KOPT-K1 (cell line): ENCODE measurements around the gene EFEMP1.

Experiments used
- H3K27ac ChIP-seq: fragments of 200-600 bp; sonication (generic); 2 replicates; pipeline ENCODE4 v1.5.1; 2016; ENCODE audit warnings: antibody characterized with exemption, mild to moderate bottlenecking, low read depth, low read length; ENCODE audit not compliant: poor library complexity, severe bottlenecking
- H3K36me3 ChIP-seq: fragments of 200-600 bp; sonication (generic); 2 replicates; pipeline ENCODE4 v1.5.1; 2017; ENCODE audit warnings: antibody characterized with exemption, mild to moderate bottlenecking, low read length, moderate library complexity; ENCODE audit not compliant: insufficient read depth
- H3K9me3 ChIP-seq: fragments of 200-600 bp; sonication (generic); 2 replicates; pipeline ENCODE4 v1.5.1; 2017; ENCODE audit warnings: antibody characterized with exemption, low read length, mild to moderate bottlenecking; ENCODE audit not compliant: insufficient read depth, poor library complexity, severe bottlenecking

The EFEMP1 gene

DNA sequence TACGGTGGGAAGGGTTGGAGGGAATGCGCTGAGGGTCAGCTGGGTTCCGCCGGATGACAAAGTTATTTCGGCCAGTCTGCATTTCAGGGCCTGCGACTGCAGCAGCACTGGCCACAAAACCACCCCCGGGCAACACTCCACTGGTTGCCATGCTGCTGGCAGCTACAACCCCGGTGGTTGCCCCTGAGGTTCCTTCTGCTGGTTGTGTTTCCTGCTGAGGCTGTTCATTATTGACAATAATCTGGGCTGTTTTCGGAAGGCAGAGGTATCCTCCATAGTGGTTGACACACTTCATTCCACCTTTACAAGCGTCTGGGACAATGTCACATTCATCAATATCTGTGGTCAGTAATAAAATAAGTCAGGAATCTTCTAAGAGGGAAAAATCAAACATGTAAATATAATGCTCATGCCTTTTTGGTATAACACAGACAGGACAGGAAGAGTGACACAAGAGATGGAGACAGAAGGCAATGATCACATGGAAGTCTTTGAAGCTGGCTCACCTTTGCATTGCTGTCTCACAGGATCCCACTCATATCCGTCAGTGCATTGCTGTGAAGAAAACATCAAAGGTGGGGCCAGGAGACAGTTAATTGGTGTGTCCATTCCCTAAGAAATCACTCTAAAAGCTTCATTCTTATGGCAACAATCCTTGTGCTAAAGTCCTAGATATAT, 5.7 kb downstream of the EFEMP1 start:
- Histone ChIP-seq H3K36me3 (no peaks in the 10 kb centered on the region), H3K27ac (no peak overlapping the region), H3K9me3 (no peaks in the 10 kb centered on the region)

DNA sequence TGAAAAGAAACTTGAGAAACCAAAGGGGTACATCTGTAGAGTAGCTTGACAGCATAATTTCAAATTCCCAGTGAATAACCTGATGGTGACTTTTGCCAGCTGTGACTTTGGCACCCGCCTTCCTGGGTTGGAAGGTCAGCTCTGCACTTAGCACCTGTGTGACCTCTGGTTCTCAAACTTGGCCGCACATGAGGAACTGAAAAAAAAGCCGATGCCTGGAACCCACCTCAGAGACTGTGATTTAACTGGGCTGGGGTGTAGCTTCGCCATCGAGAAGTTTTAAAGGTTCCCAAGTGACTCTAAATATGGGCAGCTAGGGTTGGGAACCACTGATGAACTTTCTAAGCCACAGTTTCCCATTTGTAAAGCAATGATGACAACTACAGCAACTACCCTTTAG, 6.5 kb downstream of the EFEMP1 start:
- Histone ChIP-seq H3K36me3 (no peaks in the 10 kb centered on the region), H3K9me3 (no peaks in the 10 kb centered on the region), H3K27ac (no peak overlapping the region)

DNA sequence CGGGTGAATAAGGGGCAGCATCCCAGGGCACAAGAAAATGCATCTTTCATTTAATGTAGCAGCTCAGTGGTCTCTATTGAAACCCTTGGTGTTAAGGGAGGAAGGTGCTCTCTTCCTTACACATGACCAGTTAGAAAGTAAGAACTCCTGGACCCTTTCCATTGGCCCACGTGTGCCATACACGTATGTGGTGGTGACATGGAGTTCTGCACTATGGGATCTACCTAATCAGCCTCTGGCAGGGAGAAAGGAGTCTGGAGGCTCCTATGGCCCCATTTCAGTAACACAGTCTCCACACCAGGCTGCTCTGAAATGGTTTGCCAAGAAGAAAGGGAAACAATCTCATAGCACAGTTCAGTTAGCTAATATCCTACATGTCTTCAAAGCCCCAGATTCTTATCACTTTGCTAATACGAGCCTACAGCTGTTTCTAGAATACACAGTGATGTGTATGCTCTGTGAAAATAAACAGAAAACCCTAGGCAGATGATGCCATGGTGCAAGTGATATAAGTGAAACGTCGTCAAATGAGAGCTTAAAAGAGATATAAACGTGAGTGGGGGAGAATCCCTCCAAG, 7.0 kb downstream of the EFEMP1 start:
- Histone ChIP-seq H3K36me3 (no peaks in the 10 kb centered on the region), H3K9me3 (no peaks in the 10 kb centered on the region), H3K27ac (no peak overlapping the region)

DNA sequence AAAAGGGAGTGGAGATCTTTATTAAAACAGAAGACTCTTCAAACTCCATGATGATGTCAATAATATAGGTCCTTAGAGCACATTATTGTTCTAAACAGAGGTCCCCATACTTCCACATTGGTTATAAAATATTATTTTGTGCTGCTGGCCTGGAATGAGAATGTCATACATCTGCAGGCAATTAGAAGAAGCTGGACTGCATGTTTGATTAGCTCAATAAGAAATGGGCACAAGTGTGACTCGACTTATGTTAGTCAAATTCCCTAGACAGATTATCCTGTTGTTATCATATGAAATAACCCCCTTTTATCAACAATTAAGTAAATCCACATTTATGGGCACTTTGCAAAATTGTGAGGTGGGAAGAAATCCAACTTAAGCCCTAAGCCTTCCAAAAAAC, 8.8 kb downstream of the EFEMP1 start:
- H3K36me3 ChIP-seq, result no peaks in the 10 kb centered on the region

DNA sequence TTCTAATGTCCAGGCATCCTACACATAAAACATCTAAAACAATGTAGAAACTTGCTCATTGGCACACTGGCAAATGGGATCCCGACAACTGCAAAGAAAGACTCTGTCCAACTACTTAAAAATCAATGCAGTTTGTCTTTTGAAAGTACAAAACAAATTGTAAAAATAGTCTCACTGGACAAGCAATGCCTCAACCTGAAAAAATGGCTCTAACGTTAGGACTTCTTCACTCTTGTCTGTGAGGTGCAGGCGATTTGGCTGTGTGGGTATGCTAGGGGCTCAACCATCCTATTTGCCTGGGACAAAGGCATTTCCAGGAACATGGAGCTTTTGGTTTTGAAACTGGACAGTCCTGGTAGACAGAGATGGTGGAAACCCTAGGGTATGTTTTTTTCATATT, 10.7 kb downstream of the EFEMP1 start:
- no peaks in the 10 kb centered on the region for H3K36me3 ChIP-seq
- H3K27ac ChIP-seq, result no peak overlapping the region
- H3K9me3 ChIP-seq, result no peaks in the 10 kb centered on the region

More for the DNA sequence above, 8.8 kb downstream of the EFEMP1 start:
- no peak overlapping the region for H3K27ac ChIP-seq
- H3K9me3 ChIP-seq, result no peaks in the 10 kb centered on the region

DNA sequence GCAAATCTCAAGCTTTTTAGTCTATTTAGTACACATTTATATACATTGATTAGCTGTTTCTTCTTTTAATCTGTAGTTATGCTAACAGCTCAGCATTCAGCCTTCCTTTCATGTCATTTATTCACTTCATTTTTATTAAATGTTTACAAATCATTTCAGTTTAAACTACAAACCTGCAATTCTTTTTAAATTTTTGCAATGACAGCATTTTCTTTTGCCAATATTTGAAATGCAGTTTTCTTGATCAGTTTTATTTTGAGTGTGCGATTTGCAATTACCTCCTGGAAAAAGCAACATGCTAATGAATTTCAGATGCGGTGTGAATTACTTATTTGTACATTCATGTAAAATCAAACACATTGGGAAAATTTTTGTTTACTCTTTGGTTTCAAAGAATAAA, 13.5 kb downstream of the EFEMP1 start:
- no peaks in the 10 kb centered on the region for H3K36me3 ChIP-seq
- no peaks in the 10 kb centered on the region for H3K9me3 ChIP-seq
- no peak overlapping the region for H3K27ac ChIP-seq

DNA sequence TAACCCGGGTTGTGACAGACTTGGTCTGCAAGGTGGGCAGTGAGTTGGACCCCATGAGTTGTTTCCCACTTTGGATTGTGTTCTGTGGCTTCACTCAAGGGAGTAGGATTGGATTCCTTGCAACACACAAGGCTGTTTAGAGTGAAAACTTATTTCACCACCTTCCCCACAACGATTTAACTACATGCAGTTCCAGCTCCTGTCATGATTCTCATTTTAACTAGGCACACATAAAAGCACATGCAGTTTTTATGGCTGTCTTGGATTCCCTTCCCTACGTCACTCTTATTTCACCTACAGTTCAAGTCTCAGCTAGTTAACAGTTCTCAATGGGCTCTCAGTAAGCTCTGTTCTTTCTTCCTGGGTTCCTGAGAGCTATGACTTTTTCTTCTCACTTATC, 15.9 kb downstream of the EFEMP1 start:
- H3K27ac ChIP-seq, result no peak overlapping the region
- H3K36me3 ChIP-seq, result no peaks in the 10 kb centered on the region
- H3K9me3 ChIP-seq, result no peaks in the 10 kb centered on the region

DNA sequence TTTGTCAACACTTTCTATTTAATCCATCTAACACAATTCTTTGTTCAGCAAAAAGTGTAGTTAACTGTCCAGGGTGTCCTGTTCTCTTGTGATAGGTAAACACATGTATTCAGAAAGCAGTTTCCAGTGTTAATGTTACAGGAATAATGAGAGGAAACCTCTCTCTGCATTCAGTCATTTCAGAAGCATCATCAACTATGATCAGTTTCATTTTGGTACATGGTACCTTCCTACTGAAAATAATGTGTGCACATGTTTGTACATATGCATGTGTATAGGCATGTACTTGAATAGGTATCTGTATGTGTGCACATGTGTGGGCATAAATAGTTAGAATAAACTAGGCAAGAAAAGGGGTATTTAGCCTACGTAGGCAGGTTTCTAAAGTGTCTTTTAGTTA, 16.6 kb downstream of the EFEMP1 start:
- H3K27ac ChIP-seq, result no peak overlapping the region
- no peaks in the 10 kb centered on the region for H3K36me3 ChIP-seq
- H3K9me3 ChIP-seq, result no peaks in the 10 kb centered on the region

DNA sequence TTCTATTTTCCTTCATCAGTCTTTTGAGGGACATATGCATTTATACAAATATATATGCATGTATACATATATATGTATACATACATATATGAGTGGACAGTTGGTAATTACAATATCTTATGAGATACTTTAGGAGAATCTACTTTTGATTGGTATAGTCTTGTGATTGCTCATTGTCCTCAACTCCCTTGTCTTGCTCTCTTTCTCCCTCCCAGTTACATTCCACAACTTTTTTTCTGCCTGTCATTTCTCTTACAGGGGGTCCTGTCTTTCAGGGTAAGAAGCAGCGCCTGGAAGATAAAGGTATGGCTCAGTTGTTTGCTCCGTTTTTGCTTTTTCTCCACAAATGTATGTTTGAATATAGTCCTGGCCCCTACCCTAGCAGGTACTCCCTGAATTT, 19.9 kb downstream of the EFEMP1 start:
- no peaks in the 10 kb centered on the region for H3K36me3 ChIP-seq
- no peaks in the 10 kb centered on the region for H3K9me3 ChIP-seq
- no peak overlapping the region for H3K27ac ChIP-seq

DNA sequence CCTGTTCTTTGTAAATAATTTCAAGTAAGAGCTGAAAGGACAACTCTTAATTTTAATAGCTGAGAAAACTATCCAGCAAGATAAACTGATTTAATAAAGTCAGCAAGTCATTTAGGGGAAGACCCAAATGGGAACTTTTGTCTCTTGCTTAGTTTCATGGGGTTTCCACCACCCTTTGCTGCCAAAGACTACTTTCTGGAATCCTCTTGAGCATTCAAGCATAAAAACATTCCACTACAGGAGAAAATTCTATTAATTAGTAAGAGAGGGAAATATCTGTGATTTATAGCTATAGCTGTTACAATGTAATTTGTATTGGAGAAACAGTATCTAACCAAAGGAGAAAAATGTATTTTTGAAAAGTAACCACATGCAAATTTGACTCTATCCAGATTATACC, 20.6 kb downstream of the EFEMP1 start:
- no peak overlapping the region for H3K27ac ChIP-seq
- no peaks in the 10 kb centered on the region for H3K36me3 ChIP-seq
- no peaks in the 10 kb centered on the region for H3K9me3 ChIP-seq

DNA sequence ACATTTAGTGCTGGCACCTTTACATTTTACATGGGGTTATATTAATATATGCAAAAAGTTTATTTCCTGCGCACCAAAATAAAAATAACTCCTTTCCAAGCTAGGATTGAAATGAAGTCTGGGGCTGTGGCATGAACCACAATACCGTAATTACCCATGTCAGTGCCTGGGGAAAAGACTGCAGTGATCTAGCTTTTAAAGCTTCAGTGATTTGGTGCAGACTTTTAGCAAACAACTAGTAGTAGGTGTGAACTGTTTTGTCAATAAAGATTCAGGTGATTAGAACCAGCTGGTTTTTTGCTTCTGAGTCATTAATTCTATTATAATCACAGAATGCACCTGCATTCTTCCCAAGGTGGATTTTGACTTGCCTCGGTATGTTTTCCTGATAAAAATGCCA, 21.2 kb downstream of the EFEMP1 start:
- no peak overlapping the region for H3K27ac ChIP-seq
- H3K36me3 ChIP-seq, result no peaks in the 10 kb centered on the region

DNA sequence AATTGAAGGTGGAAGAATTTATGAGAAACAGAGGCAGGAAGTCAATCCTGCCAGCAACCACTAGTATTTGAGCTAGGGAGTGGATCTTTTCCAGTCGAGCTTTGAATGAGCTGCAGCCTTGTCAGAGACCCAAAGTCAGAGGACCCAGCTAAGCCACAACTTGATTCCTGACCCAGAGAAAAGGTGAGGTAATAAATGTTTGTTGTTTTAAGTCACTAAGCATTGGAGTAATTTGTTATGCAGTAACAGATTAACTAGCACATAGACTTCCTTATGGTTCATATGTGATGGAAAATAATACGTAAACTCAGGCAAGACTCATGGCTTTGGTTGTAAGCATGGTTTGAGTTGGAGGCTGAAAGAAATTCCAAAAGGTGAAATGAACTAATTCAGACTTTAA, 21.6 kb downstream of the EFEMP1 start:
- H3K9me3 ChIP-seq, result no peaks in the 10 kb centered on the region
- H3K36me3 ChIP-seq, result no peaks in the 10 kb centered on the region
- no peak overlapping the region for H3K27ac ChIP-seq

More for the DNA sequence above, 21.2 kb downstream of the EFEMP1 start:
- H3K9me3 ChIP-seq, result no peaks in the 10 kb centered on the region

DNA sequence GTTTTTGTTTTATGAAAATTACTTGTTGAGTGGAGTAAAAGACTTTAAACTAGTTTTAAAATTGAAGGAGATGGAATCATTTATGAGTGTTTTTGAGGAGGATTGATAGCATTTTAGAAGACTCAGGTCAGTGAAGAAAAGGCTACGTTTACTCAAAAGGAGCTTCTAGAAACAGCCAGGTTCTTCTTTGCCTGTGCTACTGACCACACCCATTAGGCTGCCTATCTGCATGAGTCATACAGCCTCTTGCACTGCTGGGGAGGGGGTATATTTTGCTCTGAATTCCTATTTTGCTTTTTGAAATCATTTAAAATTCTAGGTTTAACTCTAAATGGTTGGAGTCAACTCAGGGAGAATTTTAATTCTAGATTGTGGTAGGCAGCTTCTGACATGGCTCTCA, 22.3 kb downstream of the EFEMP1 start:
- H3K27ac ChIP-seq, result no peak overlapping the region
- H3K36me3 ChIP-seq, result no peaks in the 10 kb centered on the region
- H3K9me3 ChIP-seq, result no peaks in the 10 kb centered on the region

DNA sequence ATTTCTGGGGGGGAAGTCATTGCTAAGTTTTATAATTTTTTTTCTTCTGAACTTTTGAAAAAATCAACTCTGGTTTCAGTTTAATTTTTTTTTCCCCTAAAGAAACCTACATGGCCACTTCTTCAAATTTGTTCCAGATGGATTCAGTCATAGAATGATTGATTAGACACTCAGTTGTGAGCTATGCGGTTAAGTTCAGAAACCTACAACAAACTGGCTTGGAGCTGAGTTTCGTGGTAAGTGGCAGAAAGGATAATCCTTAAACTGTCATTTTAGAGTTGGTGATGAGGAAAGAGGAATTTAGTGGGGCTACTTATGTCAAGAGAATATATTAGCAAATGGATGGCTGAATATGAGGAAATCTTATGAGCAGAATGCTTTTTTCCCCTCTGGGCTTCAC, 23.7 kb downstream of the EFEMP1 start:
- Histone ChIP-seq H3K9me3 (no peaks in the 10 kb centered on the region), H3K27ac (no peak overlapping the region), H3K36me3 (no peaks in the 10 kb centered on the region)

DNA sequence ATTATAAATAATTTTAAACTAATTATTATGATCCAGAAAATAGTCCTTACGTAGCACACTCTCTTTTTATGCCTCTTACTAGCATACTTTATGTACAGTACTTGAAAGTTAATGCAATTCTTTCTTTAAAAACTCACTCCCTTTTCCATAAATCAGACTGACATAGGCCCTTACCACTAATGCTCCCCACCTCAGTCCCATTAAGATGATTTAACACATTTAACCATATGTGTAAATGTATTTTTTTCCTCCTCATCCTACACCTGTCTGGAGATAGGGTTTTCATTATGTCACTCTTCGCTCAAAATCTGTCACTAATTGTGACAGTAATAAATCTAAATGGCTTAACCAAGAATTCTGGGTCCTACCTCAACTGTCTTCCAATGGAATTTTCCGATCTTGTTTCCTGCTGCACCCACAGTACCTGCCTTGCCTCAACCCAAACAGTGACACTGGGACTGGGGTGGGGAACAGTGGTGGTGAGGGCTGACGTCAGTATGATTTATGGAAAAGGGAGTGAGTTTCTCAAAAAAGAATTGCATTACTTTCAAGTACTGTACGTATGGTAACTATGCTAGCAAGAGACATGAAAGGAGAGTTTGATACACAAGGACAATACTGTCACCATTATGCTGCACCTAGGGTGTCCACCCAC, 25.1 kb downstream of the EFEMP1 start:
- Histone ChIP-seq H3K36me3 (no peaks in the 10 kb centered on the region), H3K27ac (no peak overlapping the region), H3K9me3 (no peaks in the 10 kb centered on the region)

DNA sequence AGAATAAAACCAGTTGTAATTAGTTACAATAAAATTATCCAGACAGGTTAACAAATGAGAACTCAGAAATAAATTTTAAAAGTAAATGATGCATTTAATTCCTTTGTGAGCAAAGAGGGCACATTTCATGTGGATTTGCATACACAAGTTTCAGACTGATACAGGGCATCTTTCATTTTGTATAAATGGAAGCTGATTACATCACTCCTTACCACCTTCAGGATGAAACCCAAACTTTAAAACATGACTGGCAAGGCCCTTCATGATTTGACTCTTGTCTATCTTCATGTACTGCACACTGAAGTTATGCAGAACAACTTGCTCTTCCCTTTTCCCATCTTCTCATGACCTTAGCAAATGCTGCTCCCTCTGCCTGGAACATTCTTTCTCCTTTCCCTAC, 26.9 kb downstream of the EFEMP1 start:
- no peak overlapping the region for H3K27ac ChIP-seq
- H3K36me3 ChIP-seq, result no peaks in the 10 kb centered on the region
- H3K9me3 ChIP-seq, result no peaks in the 10 kb centered on the region
